Hepatocyte (in vitro differentiated cells): ENCODE data around the gene UQCRQ. TPM values are rescaled to one million over a fixed set of nuclear protein-coding genes. Genes with fewer than 3 reads are reported as not detected.

Source experiments
- DNase-seq: peaks from one replicate; pipeline ENCODE4 v3.0.0-alpha.2; 2016; ENCODE audit warnings: low spot score
- H2AFZ ChIP-seq: fragments of 200-600 bp; sonication (generic); 2 replicates; pipeline ENCODE4 v1.6.0; 2016; ENCODE audit warnings: antibody characterized with exemption, mild to moderate bottlenecking
- H3K27ac ChIP-seq: fragments of 200-600 bp; sonication (generic); 2 replicates; pipeline ENCODE4 v1.5.1; 2016; ENCODE audit warnings: mild to moderate bottlenecking
- H3K27me3 ChIP-seq: fragments of 200-600 bp; sonication (generic); 2 replicates; pipeline ENCODE4 v1.6.1; 2016
- H3K36me3 ChIP-seq: fragments of 200-600 bp; sonication (generic); replicated peaks from 2 replicates; pipeline ENCODE4 v1.5.1; 2016; ENCODE audit warnings: low read depth; ENCODE audit not compliant: insufficient read depth
- H3K4me1 ChIP-seq: fragments of 200-600 bp; sonication (generic); 2 replicates; pipeline ENCODE4 v1.5.1; 2016; ENCODE audit warnings: mild to moderate bottlenecking, moderate library complexity; ENCODE audit not compliant: insufficient read depth
- H3K4me2 ChIP-seq: fragments of 200-600 bp; sonication (generic); 2 replicates; pipeline ENCODE4 v1.6.0; 2016
- H3K4me3 ChIP-seq: fragments of 200-600 bp; sonication (generic); 2 replicates; pipeline ENCODE4 v1.5.1; 2016; ENCODE audit warnings: mild to moderate bottlenecking
- H3K79me2 ChIP-seq: fragments of 200-600 bp; sonication (generic); 2 replicates; pipeline ENCODE4 v1.6.0; 2017; ENCODE audit warnings: mild to moderate bottlenecking
- H3K9me2 ChIP-seq: fragments of 200-600 bp; sonication (generic); replicated peaks from 2 replicates; pipeline ENCODE4 v1.6.0; 2017; ENCODE audit warnings: mild to moderate bottlenecking; ENCODE audit not compliant: insufficient read depth
- H3K9me3 ChIP-seq: fragments of 200-600 bp; sonication (generic); 2 replicates; pipeline ENCODE4 v1.5.1; 2016; ENCODE audit warnings: low read depth, mild to moderate bottlenecking
- H4K20me1 ChIP-seq: fragments of 200-600 bp; sonication (generic); 2 replicates; pipeline ENCODE4 v1.6.0; 2016; ENCODE audit warnings: mild to moderate bottlenecking; ENCODE audit not compliant: insufficient read depth, poor library complexity, severe bottlenecking
- EZH2 ChIP-seq: fragments of 200-600 bp; sonication (generic); IDR thresholded peaks from 2 replicates; pipeline ENCODE4 v1.6.1; 2016; ENCODE audit warnings: antibody characterized with exemption, mild to moderate bottlenecking, borderline replicate concordance
- EZH2phosphoT487 ChIP-seq: fragments of 200-600 bp; sonication (generic); IDR thresholded peaks from one replicate; pipeline ENCODE4 v1.6.1; 2018; ENCODE audit warnings: antibody characterized with exemption, mild to moderate bottlenecking, low read depth, moderate library complexity; ENCODE audit not compliant: unreplicated experiment, severe bottlenecking
- WGBS: methylation state at CpG from one replicate; pipeline ENCODE4 v1.1.6; 2016; ENCODE audit warnings: low lambda C conversion rate; ENCODE audit errors: missing lambda C conversion rate; 5-methylcytosine and 5-hydroxymethylcytosine counted together
- polyA plus RNA-seq: library from polyadenylated mRNA; unstranded; fragments of >200 nt; fragmentation: Nextera tagmentation; extraction: Ambion mirVana; gene quantifications from 2 replicates; pipeline ENCODE4 v1.2.1, GENCODE V29; 2016
- total RNA-seq: library from RNA; depleted of rRNA; stranded (reverse); fragments of >200 nt; gene quantifications from 2 replicates; pipeline ENCODE4 v1.2.3, GENCODE V29; 2014
- TF ChIP-seq, protein P1 (sequence below): fragments of 200-600 bp; sonication (generic); IDR thresholded peaks from 2 replicates; pipeline ENCODE4 v1.5.1; 2016; ENCODE audit warnings: antibody characterized with exemption, mild to moderate bottlenecking; ENCODE audit not compliant: poor library complexity

UQCRQ gene
- total and polyA plus RNA-seq, 2 experiments from 2014 or later = 174 to 1,138 TPM

DNA sequence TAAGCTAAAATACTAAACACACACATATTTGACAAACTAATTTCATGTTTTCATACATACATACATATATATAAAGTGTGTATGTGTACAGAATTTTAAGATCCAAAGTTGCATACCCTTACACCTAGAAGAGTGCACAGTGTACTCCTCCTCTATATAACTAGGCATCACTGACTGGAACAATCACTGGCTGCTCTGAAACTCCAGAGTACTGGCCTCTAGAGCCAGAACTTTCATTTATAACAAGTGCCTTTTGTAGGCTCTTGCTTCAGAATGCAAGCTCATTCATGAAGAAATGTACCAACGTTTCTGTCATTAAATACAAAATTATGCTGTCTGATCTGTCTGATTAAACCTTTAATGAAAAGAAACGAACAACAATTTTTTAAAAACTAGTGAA, 11.0 kb downstream of the UQCRQ start:
- Histone ChIP-seq H3K27me3 (no peaks in the 10 kb centered on the region), H3K36me3 (no peaks in the 10 kb centered on the region), H4K20me1 (no peaks in the 10 kb centered on the region), H3K79me2 (peaks cover 4% of the 10 kb centered on the region), H2AFZ (no peak overlapping the region), H3K4me3 (no peak overlapping the region), H3K4me1 (peaks cover 14% of the 10 kb centered on the region), H3K4me2 (no peak overlapping the region), H3K9me2 (no peaks in the 10 kb centered on the region), H3K9me3 (no peaks in the 10 kb centered on the region), H3K27ac (no peak overlapping the region)
- TF ChIP-seq, protein P1, sequence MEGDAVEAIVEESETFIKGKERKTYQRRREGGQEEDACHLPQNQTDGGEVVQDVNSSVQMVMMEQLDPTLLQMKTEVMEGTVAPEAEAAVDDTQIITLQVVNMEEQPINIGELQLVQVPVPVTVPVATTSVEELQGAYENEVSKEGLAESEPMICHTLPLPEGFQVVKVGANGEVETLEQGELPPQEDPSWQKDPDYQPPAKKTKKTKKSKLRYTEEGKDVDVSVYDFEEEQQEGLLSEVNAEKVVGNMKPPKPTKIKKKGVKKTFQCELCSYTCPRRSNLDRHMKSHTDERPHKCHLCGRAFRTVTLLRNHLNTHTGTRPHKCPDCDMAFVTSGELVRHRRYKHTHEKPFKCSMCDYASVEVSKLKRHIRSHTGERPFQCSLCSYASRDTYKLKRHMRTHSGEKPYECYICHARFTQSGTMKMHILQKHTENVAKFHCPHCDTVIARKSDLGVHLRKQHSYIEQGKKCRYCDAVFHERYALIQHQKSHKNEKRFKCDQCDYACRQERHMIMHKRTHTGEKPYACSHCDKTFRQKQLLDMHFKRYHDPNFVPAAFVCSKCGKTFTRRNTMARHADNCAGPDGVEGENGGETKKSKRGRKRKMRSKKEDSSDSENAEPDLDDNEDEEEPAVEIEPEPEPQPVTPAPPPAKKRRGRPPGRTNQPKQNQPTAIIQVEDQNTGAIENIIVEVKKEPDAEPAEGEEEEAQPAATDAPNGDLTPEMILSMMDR = no peak
- TF ChIP-seq EZH2 = no peak
- TF ChIP-seq EZH2phosphoT487 = no peak
- DNase-seq = no peak
- 84% methylated on average over 2 of the region's 2 CpGs for WGBS

- TF ChIP-seq, protein P1 = no peak
- TF ChIP-seq EZH2phosphoT487 (no peak), EZH2 (no peak)
Measured at GRCh38 chr5:132877938-132878337, 11.5 kb downstream of the UQCRQ start.

GRCh38 chr5:132883261-132883834, 16.9 kb downstream of the UQCRQ start:
- Histone ChIP-seq H3K9me2 (no peaks in the 10 kb centered on the region), H3K4me3 (no peak overlapping the region), H3K4me1 (no peaks in the 10 kb centered on the region), H3K27me3 (no peaks in the 10 kb centered on the region), H4K20me1 (peaks cover 3% of the 10 kb centered on the region), H2AFZ (no peak overlapping the region), H3K4me2 (no peak overlapping the region), H3K36me3 (peaks cover 4% of the 10 kb centered on the region), H3K9me3 (no peaks in the 10 kb centered on the region), H3K27ac (no peak overlapping the region), H3K79me2 (peaks cover 4% of the 10 kb centered on the region)
- TF ChIP-seq EZH2 (no peak), EZH2phosphoT487 (no peak)
- TF ChIP-seq, protein P1 = peak; percentile 69
- 38% methylated on average over 2 of the region's 2 CpGs for WGBS
- DNase-seq = peak; percentile 79

More at GRCh38 chr5:132877938-132878337, 11.5 kb downstream of the UQCRQ start:
- H3K4me1 ChIP-seq = peaks cover 9% of the 10 kb centered on the region
- peak overlapping the region; percentile 27 for H3K27ac ChIP-seq
- no peak overlapping the region for H2AFZ ChIP-seq
- H3K4me3 ChIP-seq = no peak overlapping the region
- H3K36me3 ChIP-seq = no peaks in the 10 kb centered on the region
- peak; percentile 51 for DNase-seq
- 61% methylated on average over 3 of the region's 3 CpGs for WGBS
- H3K9me2 ChIP-seq = no peaks in the 10 kb centered on the region
- no peaks in the 10 kb centered on the region for H4K20me1 ChIP-seq
- H3K9me3 ChIP-seq = no peaks in the 10 kb centered on the region
- H3K27me3 ChIP-seq = no peaks in the 10 kb centered on the region
- H3K4me2 ChIP-seq = no peak overlapping the region
- peaks cover 4% of the 10 kb centered on the region for H3K79me2 ChIP-seq
